Chondrocyte (in vitro differentiated cells): ENCODE data around the gene NOVA2. TPM values are rescaled to one million over a fixed set of nuclear protein-coding genes. Genes with fewer than 3 reads are reported as not detected.

Experiments
- DNase-seq: peaks from one replicate; pipeline ENCODE4 v3.0.0; 2021; ENCODE audit warnings: mixed read lengths, low spot score
- H3K27ac Mint-ChIP-seq: one replicate; pipeline ENCODE4 v1.8.0; 2021; ENCODE audit warnings: mild to moderate bottlenecking, moderate library complexity, mixed read lengths; ENCODE audit not compliant: unreplicated experiment
- H3K27me3 Mint-ChIP-seq: 2 replicates; pipeline ENCODE4 v1.8.0; 2021; ENCODE audit warnings: low read depth, mixed read lengths
- H3K36me3 Mint-ChIP-seq: 2 replicates; pipeline ENCODE4 v1.8.0; 2021; ENCODE audit warnings: low read depth, mixed read lengths
- H3K4me1 Mint-ChIP-seq: 2 replicates; pipeline ENCODE4 v1.8.0; 2021; ENCODE audit warnings: low read depth, mild to moderate bottlenecking, mixed read lengths
- H3K4me3 Mint-ChIP-seq: one replicate; pipeline ENCODE4 v1.8.0; 2021; ENCODE audit warnings: mild to moderate bottlenecking, moderate library complexity, mixed read lengths; ENCODE audit not compliant: unreplicated experiment
- H3K9me3 Mint-ChIP-seq: 2 replicates; pipeline ENCODE4 v1.8.0; 2021; ENCODE audit warnings: low read depth, mixed read lengths
- CTCF ChIP-seq: fragments of 200-600 bp; sonication (generic); IDR thresholded peaks from 2 replicates; pipeline ENCODE4 v1.5.0; 2021; ENCODE audit warnings: antibody characterized with exemption, mild to moderate bottlenecking, moderate library complexity
- total RNA-seq: library from RNA; stranded (reverse); gene quantifications from 3 replicates; pipeline ENCODE4 v1.2.1, GENCODE V29; 2021

The NOVA2 gene
- total RNA-seq, 1 donor from 2014 or later: 0.22 TPM

- peak overlapping the region; percentile 61 for H3K4me3 Mint-ChIP-seq
- peaks cover 17% of the 10 kb centered on the region for H3K4me1 Mint-ChIP-seq
- peaks cover 4% of the 10 kb centered on the region for H3K36me3 Mint-ChIP-seq
- H3K9me3 Mint-ChIP-seq: no peaks in the 10 kb centered on the region
- no peak for TF ChIP-seq CTCF
- H3K27ac Mint-ChIP-seq: no peak overlapping the region
- H3K27me3 Mint-ChIP-seq: peaks cover 11% of the 10 kb centered on the region
- DNase-seq: no peak
Measured at GRCh38 chr19:46014534-46014933, 40.9 kb upstream of the NOVA2 start.

GRCh38 chr19:46009530-46010510, 36.2 kb upstream of the NOVA2 start:
- peaks cover 5% of the 10 kb centered on the region for H3K4me1 Mint-ChIP-seq
- no peaks in the 10 kb centered on the region for H3K9me3 Mint-ChIP-seq
- H3K27me3 Mint-ChIP-seq: peaks cover 5% of the 10 kb centered on the region
- peak; percentile 88 for TF ChIP-seq CTCF
- no peak for DNase-seq
- no peak overlapping the region for H3K27ac Mint-ChIP-seq
- peaks cover 7% of the 10 kb centered on the region for H3K36me3 Mint-ChIP-seq
- no peak overlapping the region for H3K4me3 Mint-ChIP-seq

- Mint-ChIP-seq H3K36me3 (peaks cover 7% of the 10 kb centered on the region), H3K4me3 (no peak overlapping the region), H3K27me3 (no peaks in the 10 kb centered on the region), H3K9me3 (no peaks in the 10 kb centered on the region), H3K4me1 (no peaks in the 10 kb centered on the region), H3K27ac (no peak overlapping the region)
- TF ChIP-seq CTCF: no peak
- no peak for DNase-seq
Measured at GRCh38 chr19:46006411-46006810, 32.7 kb upstream of the NOVA2 start.

- H3K4me1 Mint-ChIP-seq: peaks cover 13% of the 10 kb centered on the region
- no peak overlapping the region for H3K4me3 Mint-ChIP-seq
- TF ChIP-seq CTCF: no peak
- peaks cover 8% of the 10 kb centered on the region for H3K36me3 Mint-ChIP-seq
- H3K27me3 Mint-ChIP-seq: peaks cover 8% of the 10 kb centered on the region
- H3K27ac Mint-ChIP-seq: no peak overlapping the region
- no peaks in the 10 kb centered on the region for H3K9me3 Mint-ChIP-seq
- DNase-seq: no peak
Measured at GRCh38 chr19:46002678-46003275, 29.1 kb upstream of the NOVA2 start.

- DNase-seq: no peak
- no peak overlapping the region for H3K27ac Mint-ChIP-seq
Measured at GRCh38 chr19:46000491-46001246, 27.0 kb upstream of the NOVA2 start.

More at GRCh38 chr19:46000491-46001246, 27.0 kb upstream of the NOVA2 start:
- H3K36me3 Mint-ChIP-seq: peaks cover 6% of the 10 kb centered on the region
- H3K9me3 Mint-ChIP-seq: no peaks in the 10 kb centered on the region
- H3K4me1 Mint-ChIP-seq: peaks cover 13% of the 10 kb centered on the region
- no peak for TF ChIP-seq CTCF
- peaks cover 8% of the 10 kb centered on the region for H3K27me3 Mint-ChIP-seq
- H3K4me3 Mint-ChIP-seq: peak overlapping the region; percentile 31
